Stimulated activated CD8-positive, alpha-beta memory T cell treated with anti-CD3 and anti-CD28 coated beads, Interleukin-7, amount 100 ng/mL, for 48 hours (primary cell): ENCODE data around the gene CALN1.

Source experiments
- DNase-seq, 2 donors: peaks; one replicate each; pipeline ENCODE4 v3.0.0-alpha.2; 2020; ENCODE audit warnings: low read depth in 1 of 2; ENCODE audit errors: extremely low read depth in 1 of 2

CALN1 gene

GRCh38 chr7:72272479-72272878 lies 139.7 kb downstream of the CALN1 start:
- no peak for DNase-seq

DNA sequence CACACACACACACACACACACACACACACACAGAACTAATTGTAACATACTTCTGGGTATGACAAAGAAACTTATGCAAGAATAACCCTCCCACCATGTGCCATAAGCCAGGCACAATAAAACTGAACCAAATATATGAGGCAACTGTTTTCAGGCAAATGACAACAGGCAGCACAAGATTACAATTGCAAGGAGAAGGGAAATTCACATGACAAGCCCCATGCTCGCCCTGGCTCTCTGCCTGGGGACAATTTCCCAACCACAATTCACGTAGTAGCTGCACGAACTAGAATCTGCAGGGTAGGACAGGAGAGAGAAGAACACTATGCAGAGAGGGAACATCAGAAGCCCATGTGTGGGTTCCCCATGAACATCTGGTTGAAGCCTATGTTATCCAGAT lies 143.3 kb downstream of the CALN1 start:
- DNase-seq: no peak

DNA sequence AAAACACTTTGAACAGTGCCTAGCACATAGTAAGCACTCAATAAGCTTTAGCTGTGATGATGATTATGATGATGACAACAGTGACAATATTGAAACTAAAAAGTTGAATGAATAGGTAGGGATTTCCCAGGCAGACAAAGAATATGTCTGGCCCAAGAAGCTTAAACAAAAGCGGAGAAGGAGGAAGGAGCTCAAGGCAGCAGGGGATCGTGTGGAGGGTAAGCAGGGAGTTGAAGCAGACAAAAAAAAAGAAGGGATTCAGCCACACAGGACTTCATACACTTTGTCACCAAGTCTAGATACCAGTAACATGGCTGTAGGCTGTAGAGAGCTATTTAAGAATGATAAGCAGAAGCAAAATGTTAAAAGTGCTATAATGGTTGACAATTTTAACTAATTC lies 144.0 kb downstream of the CALN1 start:
- DNase-seq: no peak

DNA sequence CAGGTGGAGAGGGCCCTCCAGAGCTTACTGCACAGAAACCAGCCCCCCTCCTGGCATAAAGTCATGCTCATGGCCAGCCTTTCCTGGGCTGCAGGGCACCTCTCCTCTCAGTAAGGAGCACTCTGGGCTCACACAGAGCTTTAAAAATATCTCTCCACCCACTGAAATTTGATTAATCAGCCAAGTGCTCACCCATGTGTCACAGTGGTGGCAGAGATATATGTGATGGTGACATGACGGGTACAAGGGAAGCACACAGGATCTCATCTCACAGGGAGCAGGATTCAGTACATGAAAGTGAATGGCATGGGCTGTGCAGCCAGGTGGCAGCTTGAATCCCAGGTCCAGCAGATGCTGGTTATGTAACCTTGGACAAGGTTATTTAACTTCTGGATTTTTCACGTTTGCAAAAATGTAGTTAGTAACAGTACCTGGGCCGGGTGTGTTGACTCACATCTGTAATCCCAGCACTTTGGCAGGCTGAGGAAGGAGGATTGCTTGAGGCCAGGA lies 144.8 kb downstream of the CALN1 start:
- no peak for DNase-seq

- no peak for DNase-seq
These were observed 145.4 kb downstream of the CALN1 start for GRCh38 chr7:72266771-72267170.

GRCh38 chr7:72265071-72265904 lies 146.8 kb downstream of the CALN1 start:
- DNase-seq: no peak

DNA sequence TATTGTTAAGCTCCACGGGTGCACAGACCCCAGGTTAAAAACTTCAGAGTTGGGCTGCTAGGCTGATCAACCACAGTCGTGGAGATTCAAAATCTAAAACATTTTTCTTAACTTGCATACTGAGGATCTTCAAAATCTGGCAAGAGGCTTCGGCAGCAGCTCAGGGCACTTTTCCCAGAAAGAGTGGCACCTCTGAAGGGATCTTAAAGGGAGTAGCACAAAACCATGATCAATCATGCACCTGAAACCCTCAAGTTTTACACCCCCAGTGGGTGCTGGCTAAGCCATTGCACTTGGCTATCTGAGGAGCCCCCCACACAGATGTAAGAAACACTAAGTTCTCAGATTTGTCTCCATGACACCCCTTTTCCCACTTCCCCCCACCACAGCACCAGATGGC lies 151.7 kb downstream of the CALN1 start:
- DNase-seq: no peak

GRCh38 chr7:72258074-72258473 lies 154.1 kb downstream of the CALN1 start:
- DNase-seq: no peak

DNA sequence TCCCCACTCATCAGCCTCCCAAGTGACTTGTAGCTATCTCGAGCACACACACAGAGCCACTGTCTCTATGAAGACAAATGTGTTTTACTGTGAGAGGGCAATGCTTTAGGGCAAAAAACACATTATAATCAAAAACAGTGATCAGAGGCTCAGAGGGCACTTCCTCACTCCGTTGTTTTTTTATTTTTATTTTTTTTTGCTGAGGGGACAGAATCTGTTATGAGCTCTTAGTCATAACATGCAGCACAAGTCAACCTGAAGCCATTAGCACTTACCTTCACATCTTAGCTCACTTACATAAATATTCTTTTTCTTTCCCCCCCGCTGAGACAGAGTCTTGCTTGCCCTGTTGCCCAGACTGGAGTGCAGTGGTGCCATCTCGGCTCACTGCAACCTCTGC lies 157.7 kb downstream of the CALN1 start:
- DNase-seq: no peak

DNA sequence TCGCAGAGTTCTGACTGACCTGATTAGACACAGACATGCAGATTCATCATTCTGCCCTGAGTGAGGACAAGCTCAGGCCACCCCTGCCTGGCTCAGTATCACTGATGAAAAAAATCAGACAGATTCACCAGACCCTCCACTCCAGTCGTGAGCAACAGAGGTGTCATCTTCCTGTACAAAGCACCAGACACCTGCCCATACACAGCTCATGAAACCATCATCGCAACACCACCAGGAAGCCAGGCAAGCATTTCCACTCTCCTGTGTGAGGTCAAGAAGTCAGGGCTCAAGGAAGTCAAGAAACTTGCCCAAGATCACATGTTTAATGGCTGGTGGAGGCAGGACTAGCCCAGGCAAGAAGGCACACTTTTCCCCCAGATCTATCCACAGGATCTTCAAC lies 163.0 kb downstream of the CALN1 start:
- DNase-seq: no peak

- DNase-seq: no peak
These were observed 167.2 kb downstream of the CALN1 start for GRCh38 chr7:72244826-72245398.

DNA sequence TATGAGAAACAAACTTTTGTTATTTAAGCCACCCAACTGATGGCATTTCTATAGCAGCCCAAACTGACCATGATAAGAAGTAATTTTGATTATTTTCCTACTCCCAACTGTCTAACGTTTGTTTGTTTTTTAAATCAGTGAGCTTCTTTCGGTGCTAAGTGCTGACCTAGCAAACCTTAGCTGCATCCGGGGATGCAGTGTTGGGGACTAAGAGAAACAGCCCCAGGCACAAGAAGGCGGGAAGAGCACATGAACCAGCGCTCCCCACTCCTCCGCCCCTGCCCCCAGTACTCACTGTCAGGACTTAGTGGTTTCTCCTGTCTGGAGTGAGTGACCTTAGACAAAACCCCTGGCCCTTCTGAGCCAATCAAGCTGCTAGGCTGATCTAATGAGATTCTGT lies 168.8 kb downstream of the CALN1 start:
- no peak for DNase-seq

DNA sequence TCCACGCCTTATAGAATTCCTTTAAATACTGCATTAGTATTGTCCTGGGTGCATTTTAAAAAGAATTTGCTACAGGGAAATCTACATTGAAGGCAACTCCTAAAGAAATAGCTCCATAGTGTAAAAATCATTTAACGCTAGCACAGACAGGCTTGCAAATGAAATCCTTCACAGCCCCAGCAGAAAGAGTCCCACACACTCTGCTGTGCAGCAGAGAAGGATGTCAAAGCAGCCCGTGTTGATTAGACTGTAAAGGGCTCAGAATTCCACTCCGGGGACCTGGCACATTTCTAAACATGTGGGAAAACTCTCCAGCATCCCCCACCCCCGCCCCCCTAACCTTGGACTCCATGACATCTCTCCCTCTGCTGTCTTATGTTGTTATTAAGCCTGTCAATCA lies 176.8 kb downstream of the CALN1 start:
- DNase-seq: no peak

DNA sequence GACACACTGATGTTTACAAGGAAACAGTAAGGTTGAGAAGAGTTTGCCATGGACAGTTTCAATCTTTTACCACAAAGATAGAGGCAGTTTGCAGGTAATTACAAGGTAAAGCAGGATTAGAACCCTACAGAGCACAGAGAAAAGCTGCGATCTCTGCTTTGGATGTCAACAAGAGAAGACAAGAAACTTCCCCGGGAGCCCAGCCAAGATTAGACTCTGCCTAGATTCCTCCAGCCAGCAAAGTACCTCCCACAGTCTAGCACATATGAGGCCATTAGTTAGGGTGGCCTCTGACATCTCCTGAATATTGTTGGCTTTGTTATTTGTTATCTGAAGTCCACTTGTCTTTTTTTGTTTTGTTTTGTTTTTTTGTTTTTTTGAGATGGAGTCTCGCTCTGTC lies 178.1 kb downstream of the CALN1 start:
- no peak for DNase-seq

GRCh38 chr7:72230281-72230680 lies 181.9 kb downstream of the CALN1 start:
- no peak for DNase-seq

- no peak for DNase-seq
These were observed 188.8 kb downstream of the CALN1 start for GRCh38 chr7:72223351-72223750.

DNA sequence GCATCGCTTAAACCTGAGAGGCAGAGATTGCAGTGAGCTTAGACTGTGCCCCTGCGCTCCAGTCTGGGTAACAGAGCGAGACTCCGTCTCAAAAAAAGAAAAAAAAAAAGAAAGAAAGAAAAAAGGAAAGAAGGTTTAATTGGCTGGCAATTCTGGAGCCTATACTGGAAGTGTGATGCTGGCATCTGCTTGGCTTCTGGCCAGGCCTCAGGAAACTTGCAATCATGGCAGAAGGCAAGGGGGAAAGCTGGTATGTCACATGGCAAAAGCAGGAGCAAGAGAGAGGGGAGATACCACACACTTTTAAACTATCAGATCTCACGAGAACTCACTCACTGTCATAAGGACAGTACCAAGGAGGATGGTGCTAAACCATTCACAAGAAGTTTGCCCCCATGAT lies 190.0 kb downstream of the CALN1 start:
- no peak for DNase-seq

GRCh38 chr7:72219500-72219899 lies 192.6 kb downstream of the CALN1 start:
- DNase-seq: no peak

- DNase-seq: no peak
These were observed 195.0 kb downstream of the CALN1 start for GRCh38 chr7:72217151-72217550.

DNA sequence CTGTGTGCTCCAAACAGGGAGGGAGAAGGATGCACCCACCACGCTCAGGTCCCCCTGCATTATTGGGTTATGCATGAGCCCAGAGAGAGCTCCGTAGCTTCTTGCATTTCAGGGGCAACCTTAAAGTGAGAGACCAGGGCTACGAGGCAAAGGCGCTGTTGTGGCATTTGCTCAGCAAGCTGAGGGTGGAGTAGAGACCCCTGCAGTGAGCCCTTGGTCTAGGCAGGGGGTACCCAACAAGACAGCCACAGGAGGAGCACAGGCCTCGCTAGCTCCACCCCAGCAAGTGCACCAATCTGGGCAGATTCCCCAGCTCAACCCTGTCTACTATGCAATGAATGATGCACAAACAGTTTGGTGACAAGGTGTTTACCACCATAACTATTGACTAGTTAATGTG lies 198.4 kb downstream of the CALN1 start:
- DNase-seq: no peak

DNA sequence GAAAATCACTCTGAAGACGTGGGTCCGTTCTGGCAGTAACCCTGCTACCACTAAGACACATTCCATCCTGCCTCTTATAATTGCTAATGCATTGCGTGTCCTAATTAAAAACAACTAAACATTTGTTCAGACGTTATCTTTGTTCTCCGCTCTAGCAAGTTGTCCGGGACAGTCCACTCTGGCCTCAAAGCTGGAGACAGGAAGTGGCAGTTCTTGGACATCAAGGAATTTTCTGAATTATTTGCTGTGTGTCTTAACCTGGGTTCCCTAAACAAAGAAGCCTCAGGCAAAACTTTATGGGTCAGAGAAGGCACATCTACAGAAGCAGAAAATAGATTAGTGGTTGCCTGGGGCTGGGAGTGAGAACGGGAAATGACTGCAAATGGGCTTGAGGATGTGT lies 199.1 kb downstream of the CALN1 start:
- DNase-seq: no peak

GRCh38 chr7:72211175-72211574 lies 201.0 kb downstream of the CALN1 start:
- no peak for DNase-seq
